Neuronal stem cell (in vitro differentiated cells): ENCODE data around the gene ARMH1.

Source experiments
- DNase-seq: peaks from one replicate; pipeline ENCODE4 v3.0.0-alpha.2; 2013; ENCODE audit warnings: low spot score
- H2AFZ ChIP-seq: one replicate; pipeline ENCODE4 v1.6.1; 2013; ENCODE audit warnings: mild to moderate bottlenecking, low read length, inconsistent platforms
- H2AK5ac ChIP-seq: 2 replicates; pipeline ENCODE4 v1.6.1; 2013; ENCODE audit warnings: low read depth, mild to moderate bottlenecking, inconsistent platforms, low read length, moderate library complexity, mixed read lengths
- H2BK120ac ChIP-seq: 2 replicates; pipeline ENCODE4 v1.6.1; 2013; ENCODE audit warnings: low read depth, mild to moderate bottlenecking, inconsistent platforms, low read length, moderate library complexity, mixed read lengths
- H2BK12ac ChIP-seq: one replicate; pipeline ENCODE4 v1.6.1; 2013; ENCODE audit warnings: low read length, inconsistent platforms
- H2BK15ac ChIP-seq: 2 replicates; pipeline ENCODE4 v1.6.1; 2013; ENCODE audit warnings: mild to moderate bottlenecking, low read length, inconsistent platforms, mixed read lengths
- H2BK5ac ChIP-seq: one replicate; pipeline ENCODE4 v1.6.1; 2013; ENCODE audit warnings: inconsistent platforms, mild to moderate bottlenecking, low read length, moderate library complexity
- H3K14ac ChIP-seq: one replicate; pipeline ENCODE4 v1.6.1; 2013; ENCODE audit warnings: low read length, inconsistent platforms
- H3K18ac ChIP-seq: 2 replicates; pipeline ENCODE4 v1.6.1; 2013; ENCODE audit warnings: low read length, inconsistent platforms
- H3K23ac ChIP-seq: 2 replicates; pipeline ENCODE4 v1.6.1; 2013; ENCODE audit warnings: low read depth, mild to moderate bottlenecking, mixed read lengths, low read length, inconsistent platforms; ENCODE audit not compliant: poor library complexity
- H3K27ac ChIP-seq: replicated peaks from 3 replicates; pipeline ENCODE4 v1.5.1; 2013; ENCODE audit warnings: low read length, inconsistent platforms
- H3K27me3 ChIP-seq, 3 experiments: 2 replicates each; pipeline ENCODE4 v1.6.1; 2013; ENCODE audit warnings: low read length in 3 of 3, mild to moderate bottlenecking in 2 of 3, inconsistent platforms in 1 of 3, low read depth in 1 of 3, mixed read lengths in 1 of 3, moderate library complexity in 1 of 3; ENCODE audit not compliant: control insufficient read depth in 3 of 3, insufficient read depth in 3 of 3
- H3K36me3 ChIP-seq, 2 donors: replicated peaks in 1 of 2; 2 replicates each; pipeline ENCODE4 v1.6.1; 2013; ENCODE audit warnings: low read length in 2 of 2; ENCODE audit not compliant: control insufficient read depth in 2 of 2, insufficient read depth in 2 of 2
- H3K4ac ChIP-seq: 2 replicates; pipeline ENCODE4 v1.6.1; 2013; ENCODE audit warnings: inconsistent platforms, mild to moderate bottlenecking, low read length, moderate library complexity
- H3K4me1 ChIP-seq, 2 donors: 1 replicate in 1 of 2; 2 replicates in 1 of 2; pipeline ENCODE4 v1.6.1; 2013; ENCODE audit warnings: low read length in 2 of 2, low read depth in 1 of 2; ENCODE audit not compliant: control insufficient read depth in 2 of 2, insufficient read depth in 1 of 2
- H3K4me2 ChIP-seq: one replicate; pipeline ENCODE4 v1.6.1; 2013; ENCODE audit warnings: mild to moderate bottlenecking, low read length, inconsistent platforms; ENCODE audit not compliant: insufficient read depth, poor library complexity, severe bottlenecking
- H3K4me3 ChIP-seq, 2 donors: 2 replicates each; pipeline ENCODE4 v1.5.1; 2013; ENCODE audit warnings: low read length in 2 of 2, mild to moderate bottlenecking in 2 of 2, inconsistent platforms in 1 of 2, moderate library complexity in 1 of 2
- H3K79me1 ChIP-seq: one replicate; pipeline ENCODE4 v1.6.1; 2013; ENCODE audit warnings: low read depth, mild to moderate bottlenecking, inconsistent platforms, low read length, moderate library complexity
- H3K9ac ChIP-seq: one replicate; pipeline ENCODE4 v1.6.1; 2013; ENCODE audit warnings: mild to moderate bottlenecking, low read depth, low read length, inconsistent platforms; ENCODE audit not compliant: poor library complexity
- H3K9me3 ChIP-seq, 2 donors: replicated peaks in 1 of 2; 2 replicates each; pipeline versions ENCODE3 to v1.6.1; 2013; ENCODE audit warnings: low read length in 2 of 2, mild to moderate bottlenecking in 2 of 2, inconsistent platforms in 1 of 2, low read depth in 1 of 2, mixed read lengths in 1 of 2, moderate library complexity in 1 of 2; ENCODE audit not compliant: control insufficient read depth in 2 of 2, insufficient read depth in 1 of 2
- H4K8ac ChIP-seq: one replicate; pipeline ENCODE4 v1.6.1; 2013; ENCODE audit warnings: low read depth, mild to moderate bottlenecking, inconsistent platforms, low read length, moderate library complexity
- H4K91ac ChIP-seq: one replicate; pipeline ENCODE4 v1.6.1; 2013; ENCODE audit warnings: low read length, low read depth, mild to moderate bottlenecking, inconsistent platforms; ENCODE audit not compliant: poor library complexity
- WGBS, 2 donors: extraction: QIAGEN DNeasy Blood & Tissue Kit; methylation state at CpG; one replicate each; pipeline ENCODE4 v1.1.7; 2013; ENCODE audit warnings: missing lambda C conversion rate in 2 of 2, mixed read lengths in 1 of 2; ENCODE audit not compliant: insufficient read length in 2 of 2, insufficient replicate concordance in 1 of 2; ENCODE audit errors: extremely low coverage in 2 of 2; 5-methylcytosine and 5-hydroxymethylcytosine counted together

Gene ARMH1

DNA sequence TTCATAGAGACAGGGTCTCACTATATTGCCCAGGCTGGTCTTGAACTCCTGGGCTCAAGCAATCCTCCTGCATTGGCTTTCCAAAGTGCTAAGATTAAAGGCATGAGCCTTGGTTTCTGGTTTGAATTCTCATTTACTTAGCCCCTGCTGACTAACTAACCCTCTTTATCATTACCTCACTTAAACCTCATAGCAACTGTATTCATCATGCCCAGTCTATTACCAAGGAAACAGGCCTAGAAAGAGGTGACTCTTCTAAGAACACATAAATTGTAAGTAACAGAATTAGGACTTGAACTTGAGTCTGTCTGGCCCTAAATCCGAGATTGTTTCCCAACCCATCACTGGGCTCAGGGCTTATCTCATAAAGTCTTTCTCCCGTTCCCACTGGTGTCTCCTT lies 44.4 kb upstream of the ARMH1 start:
- WGBS, 2 donors = no CpG with 5 or more reads among the region's 2 CpGs
- Histone ChIP-seq H3K79me1 (no peaks in the 10 kb centered on the region), H3K9ac (no peak overlapping the region)

GRCh38 chr1:44631333-44631646 lies 43.2 kb upstream of the ARMH1 start:
- Histone ChIP-seq H3K18ac (peak overlapping the region; percentile 97), H3K4me1 (peaks cover 16 to 17% of the 10 kb centered on the region in 2 donors), H3K27me3 (no peaks in the 10 kb centered on the region), H3K23ac (peak overlapping the region; percentile 94), H2AK5ac (peak overlapping the region; percentile 66), H2BK15ac (peak overlapping the region; percentile 64), H3K14ac (peak overlapping the region; percentile 44), H3K79me1 (no peaks in the 10 kb centered on the region), H2BK12ac (no peak overlapping the region), H3K27ac (peak overlapping the region; percentile 74), H4K91ac (peak overlapping the region; percentile 94), H2AFZ (peak overlapping the region; percentile 96), H2BK120ac (no peak overlapping the region), H3K4me3 (peak overlapping the region; percentile 57 to 90), H3K9ac (peak overlapping the region; percentile 90), H3K4ac (no peak overlapping the region), H2BK5ac (peak overlapping the region; percentile 49), H4K8ac (peak overlapping the region; percentile 83), H3K36me3 (peaks cover 21 to 81% of the 10 kb centered on the region in 2 donors), H3K9me3 (no peaks in the 10 kb centered on the region), H3K4me2 (peak overlapping the region; percentile 80)
- WGBS, 2 donors = no CpG with 5 or more reads among the region's 8 CpGs
- no peak for DNase-seq

More for the DNA sequence above, 44.4 kb upstream of the ARMH1 start:
- Histone ChIP-seq H2AK5ac (no peak overlapping the region), H3K4me2 (no peak overlapping the region), H4K91ac (no peak overlapping the region), H3K36me3 (peaks cover 9 to 80% of the 10 kb centered on the region in 2 donors), H3K27me3 (no peaks in the 10 kb centered on the region), H3K4ac (no peak overlapping the region), H2BK12ac (no peak overlapping the region), H4K8ac (no peak overlapping the region), H3K4me3 (no peak overlapping the region), H3K14ac (no peak overlapping the region), H3K4me1 (peaks cover 16% of the 10 kb centered on the region in 2 donors), H2AFZ (no peak overlapping the region), H2BK120ac (no peak overlapping the region), H2BK5ac (no peak overlapping the region), H3K23ac (no peak overlapping the region), H3K27ac (no peak overlapping the region), H3K18ac (no peak overlapping the region), H2BK15ac (no peak overlapping the region), H3K9me3 (no peaks in the 10 kb centered on the region)
- DNase-seq = no peak

DNA sequence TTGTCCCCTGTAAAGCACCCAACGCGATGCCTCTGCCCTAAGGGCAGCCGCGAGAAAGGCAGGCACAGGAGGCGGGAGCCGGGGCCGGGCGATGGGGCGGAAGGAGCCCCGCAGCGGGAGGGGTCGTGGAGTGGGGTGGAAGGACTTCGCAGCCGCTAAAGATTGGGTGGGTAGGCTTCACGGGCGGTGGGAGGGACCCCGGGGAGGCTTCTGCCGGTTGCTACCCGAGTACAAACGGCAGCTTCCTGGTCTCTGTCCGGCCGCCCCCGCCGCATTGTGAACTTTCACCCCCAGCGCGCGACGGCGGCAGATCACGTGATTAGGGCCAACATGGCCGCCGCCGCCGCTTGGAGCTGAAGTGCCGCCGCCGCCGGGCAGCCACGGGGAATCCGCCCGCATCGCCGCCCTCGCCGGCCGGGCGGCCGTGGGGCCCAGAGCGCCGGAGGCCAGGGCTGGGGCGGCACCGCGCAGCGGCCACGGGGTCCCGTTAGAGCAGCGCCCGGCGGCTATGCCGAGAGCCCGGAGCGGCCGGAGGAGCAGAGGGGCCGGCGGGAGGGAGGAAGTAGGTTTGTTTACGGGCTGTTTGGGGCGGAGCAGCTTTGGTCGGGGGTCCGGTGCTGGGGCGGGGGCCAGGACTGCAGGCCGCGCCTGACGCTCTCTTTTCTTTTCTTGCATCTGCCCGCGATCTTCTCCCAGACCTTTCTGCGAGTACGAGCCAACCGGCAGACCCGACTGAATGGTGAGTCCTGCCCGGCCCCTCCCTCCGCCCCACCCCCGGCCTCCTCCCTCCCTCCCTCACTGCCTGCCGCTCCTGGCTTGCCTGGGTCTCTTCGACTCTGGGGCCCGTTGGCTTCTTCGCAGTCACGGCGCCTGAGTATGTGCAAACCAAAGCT lies 42.6 kb upstream of the ARMH1 start:
- Histone ChIP-seq H3K27me3 (no peaks in the 10 kb centered on the region), H3K4ac (no peak overlapping the region), H2BK5ac (peak overlapping the region; percentile 49), H3K18ac (peak overlapping the region; percentile 97), H3K23ac (peak overlapping the region; percentile 94), H3K36me3 (peaks cover 27 to 84% of the 10 kb centered on the region in 2 donors), H3K79me1 (no peaks in the 10 kb centered on the region), H2AK5ac (peak overlapping the region; percentile 66), H3K4me1 (peaks cover 16 to 23% of the 10 kb centered on the region in 2 donors), H2AFZ (peak overlapping the region; percentile 96), H2BK120ac (no peak overlapping the region), H4K91ac (peak overlapping the region; percentile 94), H3K14ac (peak overlapping the region; percentile 44), H3K27ac (peak overlapping the region; percentile 93), H3K4me3 (peak overlapping the region; percentile 57 to 90), H4K8ac (peak overlapping the region; percentile 83), H3K4me2 (peak overlapping the region; percentile 80), H3K9me3 (no peaks in the 10 kb centered on the region), H3K9ac (peak overlapping the region; percentile 90), H2BK15ac (peak overlapping the region; percentile 64), H2BK12ac (no peak overlapping the region)
- WGBS, 2 donors = no CpG with 5 or more reads among the region's 88 CpGs
- peak; percentile 80 for DNase-seq

GRCh38 chr1:44632598-44632997 lies 41.9 kb upstream of the ARMH1 start:
- H2BK15ac ChIP-seq = no peak overlapping the region
- no peak for DNase-seq
- no peaks in the 10 kb centered on the region for H3K27me3 ChIP-seq
- H4K91ac ChIP-seq = no peak overlapping the region
- H3K36me3 ChIP-seq = peaks cover 27 to 87% of the 10 kb centered on the region in 2 donors
- H3K79me1 ChIP-seq = no peaks in the 10 kb centered on the region
- no peak overlapping the region for H2BK120ac ChIP-seq
- peak overlapping the region; percentile 96 for H2AFZ ChIP-seq
- no peak overlapping the region for H3K4ac ChIP-seq
- H3K4me3 ChIP-seq = peak overlapping the region; percentile 57 to 82
- peak overlapping the region; percentile 94 for H3K23ac ChIP-seq
- peak overlapping the region; percentile 80 for H3K4me2 ChIP-seq
- peak overlapping the region; percentile 88 for H3K27ac ChIP-seq
- peak overlapping the region; percentile 11 for H2AK5ac ChIP-seq
- H3K9me3 ChIP-seq = no peaks in the 10 kb centered on the region
- H2BK5ac ChIP-seq = no peak overlapping the region
- no peak overlapping the region for H4K8ac ChIP-seq
- H3K18ac ChIP-seq = peak overlapping the region; percentile 38
- no CpG with 5 or more reads among the region's 9 CpGs for WGBS, 2 donors
- no peak overlapping the region for H2BK12ac ChIP-seq
- H3K4me1 ChIP-seq = peaks cover 16 to 29% of the 10 kb centered on the region in 2 donors
- no peak overlapping the region for H3K9ac ChIP-seq
- no peak overlapping the region for H3K14ac ChIP-seq
